HEK293 (cell line): ENCODE measurements around the gene TMEM106C.

Experiments
- CTCF ChIA-PET: fragments of 350-600 bp; formaldehyde crosslinking; extraction: SDS; loops from one replicate; lab custom pipeline; 2021; ENCODE audit warnings: antibody characterized with exemption; lab: Yijun Ruan, JAX
- POLR2A ChIA-PET: fragments of 300-600 bp; formaldehyde crosslinking; extraction: SDS; loops from one replicate; lab custom pipeline; 2020; ENCODE audit warnings: antibody characterized with exemption, inconsistent platforms; lab: Yijun Ruan, JAX
- H3K27ac ChIP-seq: fragments of 200-500 bp; sonication (Bioruptor generic); 2 replicates; pipeline ENCODE4 v1.5.1; 2014; ENCODE audit warnings: low read depth, low read length, control low read depth, inconsistent platforms; ENCODE audit errors: extremely low read depth
- H3K36me3 ChIP-seq, 2 experiments: fragments of 200-500 bp in 1 of 2; sonication (Bioruptor generic) in 1 of 2; 1 replicate in 1 of 2; 2 replicates in 1 of 2; pipeline ENCODE4 v1.5.1; 2014 to 2017; ENCODE audit warnings: inconsistent platforms in 2 of 2, low read length in 2 of 2; ENCODE audit not compliant: control insufficient read depth in 2 of 2, insufficient read depth in 1 of 2
- H3K4me1 ChIP-seq: fragments of 200-500 bp; sonication (Bioruptor generic); 2 replicates; pipeline ENCODE4 v1.5.1; 2014; ENCODE audit warnings: mild to moderate bottlenecking, low read length, inconsistent platforms; ENCODE audit not compliant: control insufficient read depth, insufficient read depth
- H3K4me3 ChIP-seq: 2 replicates; pipeline ENCODE4 v1.5.1; 2011; ENCODE audit warnings: low read depth, mild to moderate bottlenecking, control low read depth, low read length, moderate library complexity
- H3K9me3 ChIP-seq: fragments of 200-500 bp; sonication (Bioruptor generic); 2 replicates; pipeline ENCODE4 v1.5.1; 2014; ENCODE audit warnings: low read depth, low read length, inconsistent platforms; ENCODE audit not compliant: control insufficient read depth, insufficient read depth
- EGR2 ChIP-seq: fragments of 450-650 bp; formaldehyde crosslinking; IDR thresholded peaks from 2 replicates; pipeline ENCODE4 v1.5.1; 2016; ENCODE audit warnings: low read depth, missing biosample characterization, missing genetic modification characterization
- GLI4 ChIP-seq: fragments of 450-650 bp; formaldehyde crosslinking; IDR thresholded peaks from 2 replicates; pipeline ENCODE4 v1.5.1; 2016; ENCODE audit warnings: missing biosample characterization, missing genetic modification characterization
- MEIS1 ChIP-seq: sonication (generic); formaldehyde crosslinking; IDR thresholded peaks from 2 replicates; pipeline ENCODE4 v1.8.1; 2022; ENCODE audit warnings: missing genetic modification reagents, mild to moderate bottlenecking, borderline replicate concordance
- RBAK ChIP-seq: fragments of 450-650 bp; formaldehyde crosslinking; IDR thresholded peaks from 2 replicates; pipeline ENCODE4 v1.5.1; 2016; ENCODE audit warnings: missing biosample characterization, missing genetic modification characterization
- TRIM28 ChIP-seq: IDR thresholded peaks from 2 replicates; pipeline ENCODE4 v1.6.1; 2011; ENCODE audit warnings: low read length, control low read depth, borderline replicate concordance
- YY1 ChIP-seq: fragments of 450-650 bp; formaldehyde crosslinking; IDR thresholded peaks from 2 replicates; pipeline ENCODE4 v1.5.1; 2018; ENCODE audit warnings: missing biosample characterization, missing genetic modification characterization
- ZBTB20 ChIP-seq: fragments of 450-650 bp; formaldehyde crosslinking; IDR thresholded peaks from 2 replicates; pipeline ENCODE4 v1.5.1; 2016; ENCODE audit warnings: missing biosample characterization, missing genetic modification characterization
- ZFHX2 ChIP-seq: fragments of 450-650 bp; formaldehyde crosslinking; conservative IDR thresholded peaks from 2 replicates; pipeline ENCODE4 v1.5.1; 2016; ENCODE audit warnings: missing biosample characterization, missing genetic modification characterization
- ZIC2 ChIP-seq: fragments of 450-650 bp; formaldehyde crosslinking; IDR thresholded peaks from 2 replicates; pipeline ENCODE4 v1.5.1; 2016; ENCODE audit warnings: missing biosample characterization, missing genetic modification characterization
- ZNF121 ChIP-seq: fragments of 450-650 bp; formaldehyde crosslinking; IDR thresholded peaks from 2 replicates; pipeline ENCODE4 v1.5.1; 2016; ENCODE audit warnings: missing biosample characterization, missing genetic modification characterization
- ZNF174 ChIP-seq: fragments of 450-650 bp; formaldehyde crosslinking; IDR thresholded peaks from 2 replicates; pipeline ENCODE4 v1.5.0; 2017; ENCODE audit warnings: missing biosample characterization, mild to moderate bottlenecking, missing genetic modification characterization
- ZNF266 ChIP-seq: fragments of 450-650 bp; formaldehyde crosslinking; IDR thresholded peaks from 2 replicates; pipeline ENCODE4 v1.5.1; 2016; ENCODE audit warnings: missing biosample characterization, missing genetic modification characterization, low read depth
- ZNF416 ChIP-seq: fragments of 450-650 bp; formaldehyde crosslinking; IDR thresholded peaks from 2 replicates; pipeline ENCODE4 v1.5.1; 2016; ENCODE audit warnings: missing biosample characterization, missing genetic modification characterization
- ZNF560 ChIP-seq: fragments of 450-650 bp; formaldehyde crosslinking; IDR thresholded peaks from 2 replicates; pipeline ENCODE4 v1.5.1; 2017; ENCODE audit warnings: missing biosample characterization, missing genetic modification characterization, borderline replicate concordance
- ZNF600 ChIP-seq: fragments of 450-650 bp; formaldehyde crosslinking; IDR thresholded peaks from 2 replicates; pipeline ENCODE4 v1.5.1; 2016; ENCODE audit warnings: missing biosample characterization, missing genetic modification characterization
- ZNF664 ChIP-seq: fragments of 450-650 bp; formaldehyde crosslinking; IDR thresholded peaks from 2 replicates; pipeline ENCODE4 v1.5.1; 2016; ENCODE audit warnings: missing biosample characterization, missing genetic modification characterization
- ZNF670 ChIP-seq: fragments of 450-650 bp; formaldehyde crosslinking; IDR thresholded peaks from 2 replicates; pipeline ENCODE4 v1.5.1; 2016; ENCODE audit warnings: missing biosample characterization, missing genetic modification characterization, low read depth
- ZNF707 ChIP-seq: fragments of 450-650 bp; formaldehyde crosslinking; IDR thresholded peaks from 2 replicates; pipeline ENCODE4 v1.5.1; 2016; ENCODE audit warnings: missing biosample characterization, missing genetic modification characterization
- TF ChIP-seq, protein P1 (sequence below): fragments of 450-650 bp; formaldehyde crosslinking; IDR thresholded peaks from 2 replicates; pipeline ENCODE4 v1.5.1; 2016; ENCODE audit warnings: missing biosample characterization, missing genetic modification characterization
- TF ChIP-seq, protein P2 (sequence below): fragments of 450-650 bp; formaldehyde crosslinking; IDR thresholded peaks from 2 replicates; pipeline ENCODE4 v1.5.1; 2016; ENCODE audit warnings: missing biosample characterization, missing genetic modification characterization
- TF ChIP-seq, protein P3 (sequence below): fragments of 450-650 bp; IDR thresholded peaks from 2 replicates; pipeline ENCODE4 v1.5.1; 2018; ENCODE audit warnings: missing biosample characterization, missing genetic modification characterization

Gene TMEM106C

DNA sequence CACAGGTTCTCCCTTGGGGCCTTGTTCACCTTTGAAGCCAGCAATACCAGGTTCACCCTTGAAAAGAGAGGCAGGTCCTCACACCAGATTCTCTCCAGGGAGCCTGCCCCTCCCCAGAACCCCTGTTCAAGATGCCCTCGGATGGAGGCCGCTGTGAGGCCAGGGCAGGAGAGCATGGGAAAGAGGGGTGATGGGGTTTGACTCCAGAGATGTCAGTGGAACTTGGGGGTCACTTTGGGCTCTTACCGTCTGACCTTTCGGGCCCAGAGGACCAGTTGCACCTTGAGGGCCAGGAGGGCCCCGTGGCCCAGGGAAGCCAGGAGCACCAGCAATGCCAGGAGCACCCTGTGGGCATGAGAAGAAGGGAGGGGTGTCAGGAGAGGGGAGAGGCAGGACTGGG, 23.4 kb downstream of the TMEM106C start:
- TF ChIP-seq EGR2 (no peak), ZNF266 (tag by site-specific recombination) (no peak), GLI4 (tag by site-specific recombination) (no peak), RBAK (tag by site-specific recombination) (no peak), TRIM28 (no peak)
- peaks cover 0 to 55% of the 10 kb centered on the region in 2 experiments; a peak in 2 of 3 replicates for H3K36me3 ChIP-seq
- no peak overlapping the region for H3K4me3 ChIP-seq
- no peak overlapping the region for H3K27ac ChIP-seq
- ChIA-PET POLR2A (no interaction called here), CTCF (no interaction called here)
- no peaks in the 10 kb centered on the region for H3K4me1 ChIP-seq
- no peaks in the 10 kb centered on the region for H3K9me3 ChIP-seq

DNA sequence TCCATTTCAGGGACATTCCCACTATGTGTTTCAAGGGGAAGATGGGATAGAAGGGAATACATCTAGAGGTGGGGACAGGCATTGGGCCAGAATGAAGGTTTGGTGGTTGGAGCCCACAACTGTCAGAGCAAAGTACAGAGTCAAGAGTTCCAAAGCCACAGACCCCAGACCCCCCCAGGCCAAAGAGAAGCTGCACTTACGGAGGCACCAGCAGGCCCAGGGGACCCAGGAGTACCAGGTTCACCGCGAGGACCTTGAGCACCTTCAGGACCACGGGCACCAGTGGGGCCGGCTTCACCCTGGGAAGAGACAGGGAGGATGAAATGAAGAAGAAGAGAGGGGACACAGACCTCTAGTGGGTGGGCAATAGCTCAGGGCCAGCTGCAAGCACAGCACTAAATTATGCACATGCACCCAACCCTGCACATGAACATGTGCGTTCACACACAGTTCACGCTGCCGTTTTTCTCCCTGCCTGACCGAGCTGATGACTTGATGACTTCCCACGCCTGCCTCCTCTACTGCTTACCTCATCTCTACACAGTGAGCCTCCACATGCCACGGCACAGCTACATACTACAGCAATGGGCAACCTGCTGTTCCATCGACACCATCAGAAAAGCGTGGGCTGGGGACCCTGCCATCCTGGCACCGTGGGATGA, 24.1 kb downstream of the TMEM106C start:
- POLR2A ChIA-PET, result no interaction called here
- no peak overlapping the region for H3K4me3 ChIP-seq
- H3K9me3 ChIP-seq, result no peaks in the 10 kb centered on the region
- no peak for TF ChIP-seq ZNF707 (tag by site-specific recombination)
- no peak for TF ChIP-seq ZNF121 (tag by site-specific recombination)
- no peak for TF ChIP-seq ZNF670 (tag by site-specific recombination)
- TF ChIP-seq ZBTB20 (tag by site-specific recombination), result no peak
- TF ChIP-seq, protein P1, sequence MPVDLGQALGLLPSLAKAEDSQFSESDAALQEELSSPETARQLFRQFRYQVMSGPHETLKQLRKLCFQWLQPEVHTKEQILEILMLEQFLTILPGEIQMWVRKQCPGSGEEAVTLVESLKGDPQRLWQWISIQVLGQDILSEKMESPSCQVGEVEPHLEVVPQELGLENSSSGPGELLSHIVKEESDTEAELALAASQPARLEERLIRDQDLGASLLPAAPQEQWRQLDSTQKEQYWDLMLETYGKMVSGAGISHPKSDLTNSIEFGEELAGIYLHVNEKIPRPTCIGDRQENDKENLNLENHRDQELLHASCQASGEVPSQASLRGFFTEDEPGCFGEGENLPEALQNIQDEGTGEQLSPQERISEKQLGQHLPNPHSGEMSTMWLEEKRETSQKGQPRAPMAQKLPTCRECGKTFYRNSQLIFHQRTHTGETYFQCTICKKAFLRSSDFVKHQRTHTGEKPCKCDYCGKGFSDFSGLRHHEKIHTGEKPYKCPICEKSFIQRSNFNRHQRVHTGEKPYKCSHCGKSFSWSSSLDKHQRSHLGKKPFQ (tag by site-specific recombination), result peak; percentile 48; the same call in 1 of the 2 replicates
- no peak for TF ChIP-seq ZNF664 (tag by site-specific recombination)
- peak; percentile 92 for TF ChIP-seq ZFHX2 (tag by site-specific recombination)
- no peak for TF ChIP-seq YY1 (tag by site-specific recombination)
- peak; percentile 89 for TF ChIP-seq EGR2
- no peak for TF ChIP-seq MEIS1 (CRISPR knock-in tag)
- TF ChIP-seq, protein P2, sequence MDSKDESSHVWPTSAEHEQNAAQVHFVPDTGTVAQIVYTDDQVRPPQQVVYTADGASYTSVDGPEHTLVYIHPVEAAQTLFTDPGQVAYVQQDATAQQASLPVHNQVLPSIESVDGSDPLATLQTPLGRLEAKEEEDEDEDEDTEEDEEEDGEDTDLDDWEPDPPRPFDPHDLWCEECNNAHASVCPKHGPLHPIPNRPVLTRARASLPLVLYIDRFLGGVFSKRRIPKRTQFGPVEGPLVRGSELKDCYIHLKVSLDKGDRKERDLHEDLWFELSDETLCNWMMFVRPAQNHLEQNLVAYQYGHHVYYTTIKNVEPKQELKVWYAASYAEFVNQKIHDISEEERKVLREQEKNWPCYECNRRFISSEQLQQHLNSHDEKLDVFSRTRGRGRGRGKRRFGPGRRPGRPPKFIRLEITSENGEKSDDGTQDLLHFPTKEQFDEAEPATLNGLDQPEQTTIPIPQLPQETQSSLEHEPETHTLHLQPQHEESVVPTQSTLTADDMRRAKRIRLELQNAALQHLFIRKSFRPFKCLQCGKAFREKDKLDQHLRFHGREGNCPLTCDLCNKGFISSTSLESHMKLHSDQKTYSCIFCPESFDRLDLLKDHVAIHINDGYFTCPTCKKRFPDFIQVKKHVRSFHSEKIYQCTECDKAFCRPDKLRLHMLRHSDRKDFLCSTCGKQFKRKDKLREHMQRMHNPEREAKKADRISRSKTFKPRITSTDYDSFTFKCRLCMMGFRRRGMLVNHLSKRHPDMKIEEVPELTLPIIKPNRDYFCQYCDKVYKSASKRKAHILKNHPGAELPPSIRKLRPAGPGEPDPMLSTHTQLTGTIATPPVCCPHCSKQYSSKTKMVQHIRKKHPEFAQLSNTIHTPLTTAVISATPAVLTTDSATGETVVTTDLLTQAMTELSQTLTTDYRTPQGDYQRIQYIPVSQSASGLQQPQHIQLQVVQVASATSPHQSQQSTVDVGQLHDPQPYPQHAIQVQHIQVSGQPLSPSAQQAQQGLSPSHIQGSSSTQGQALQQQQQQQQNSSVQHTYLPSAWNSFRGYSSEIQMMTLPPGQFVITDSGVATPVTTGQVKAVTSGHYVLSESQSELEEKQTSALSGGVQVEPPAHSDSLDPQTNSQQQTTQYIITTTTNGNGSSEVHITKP, result no peak
- TF ChIP-seq, protein P3, sequence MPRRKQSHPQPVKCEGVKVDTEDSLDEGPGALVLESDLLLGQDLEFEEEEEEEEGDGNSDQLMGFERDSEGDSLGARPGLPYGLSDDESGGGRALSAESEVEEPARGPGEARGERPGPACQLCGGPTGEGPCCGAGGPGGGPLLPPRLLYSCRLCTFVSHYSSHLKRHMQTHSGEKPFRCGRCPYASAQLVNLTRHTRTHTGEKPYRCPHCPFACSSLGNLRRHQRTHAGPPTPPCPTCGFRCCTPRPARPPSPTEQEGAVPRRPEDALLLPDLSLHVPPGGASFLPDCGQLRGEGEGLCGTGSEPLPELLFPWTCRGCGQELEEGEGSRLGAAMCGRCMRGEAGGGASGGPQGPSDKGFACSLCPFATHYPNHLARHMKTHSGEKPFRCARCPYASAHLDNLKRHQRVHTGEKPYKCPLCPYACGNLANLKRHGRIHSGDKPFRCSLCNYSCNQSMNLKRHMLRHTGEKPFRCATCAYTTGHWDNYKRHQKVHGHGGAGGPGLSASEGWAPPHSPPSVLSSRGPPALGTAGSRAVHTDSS, result no peak
- no peak for TF ChIP-seq ZNF560 (tag by site-specific recombination)
- TF ChIP-seq ZNF174 (tag by site-specific recombination), result no peak
- 0 out of 2 replicates have a peak, but pooled peaks have one; percentile 44 for TF ChIP-seq ZNF600 (tag by site-specific recombination)
- peak; percentile 34 for TF ChIP-seq ZIC2
- no peak for TF ChIP-seq ZNF416 (tag by site-specific recombination)
- peaks cover 0 to 49% of the 10 kb centered on the region in 2 experiments; a peak in 2 of 3 replicates for H3K36me3 ChIP-seq
- H3K27ac ChIP-seq, result no peak overlapping the region
- H3K4me1 ChIP-seq, result no peaks in the 10 kb centered on the region
- CTCF ChIA-PET, result interaction anchor here (0.6 to 1.1 kb wide), 2 partner anchors 24 to 261 kb away, joined by 3 to 4 read pairs; no protein-coding TSS in a partner anchor
